ENCODE data around the gene UBE2K.

GRCh38 chr4:39756159-39756558 lies 58.2 kb downstream of the UBE2K start:
- TF ChIP-seq, protein P1, sequence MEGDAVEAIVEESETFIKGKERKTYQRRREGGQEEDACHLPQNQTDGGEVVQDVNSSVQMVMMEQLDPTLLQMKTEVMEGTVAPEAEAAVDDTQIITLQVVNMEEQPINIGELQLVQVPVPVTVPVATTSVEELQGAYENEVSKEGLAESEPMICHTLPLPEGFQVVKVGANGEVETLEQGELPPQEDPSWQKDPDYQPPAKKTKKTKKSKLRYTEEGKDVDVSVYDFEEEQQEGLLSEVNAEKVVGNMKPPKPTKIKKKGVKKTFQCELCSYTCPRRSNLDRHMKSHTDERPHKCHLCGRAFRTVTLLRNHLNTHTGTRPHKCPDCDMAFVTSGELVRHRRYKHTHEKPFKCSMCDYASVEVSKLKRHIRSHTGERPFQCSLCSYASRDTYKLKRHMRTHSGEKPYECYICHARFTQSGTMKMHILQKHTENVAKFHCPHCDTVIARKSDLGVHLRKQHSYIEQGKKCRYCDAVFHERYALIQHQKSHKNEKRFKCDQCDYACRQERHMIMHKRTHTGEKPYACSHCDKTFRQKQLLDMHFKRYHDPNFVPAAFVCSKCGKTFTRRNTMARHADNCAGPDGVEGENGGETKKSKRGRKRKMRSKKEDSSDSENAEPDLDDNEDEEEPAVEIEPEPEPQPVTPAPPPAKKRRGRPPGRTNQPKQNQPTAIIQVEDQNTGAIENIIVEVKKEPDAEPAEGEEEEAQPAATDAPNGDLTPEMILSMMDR (conservative IDR thresholded peaks at IDR 0.05) = no peak
- TF ChIP-seq ZFX (IDR thresholded peaks at IDR 0.05) = no peak

Data from C4-2B (cell line).